NCI-H82 treated with DMSO at 0.1 percent for 48 hours (cell line): ENCODE measurements around the gene EPHX1.
"Not testable (repeated sequence)": the region's sequence is repeated elsewhere in the genome, so short reads cannot be mapped to it uniquely, and the experiment has no call there.

ENCODE experiments used
- DNase-seq: peaks from one replicate; lab custom pipeline; 2025; ENCODE audit not compliant: unreplicated experiment; lab: John Stamatoyannopoulos, UW

EPHX1 gene

DNA sequence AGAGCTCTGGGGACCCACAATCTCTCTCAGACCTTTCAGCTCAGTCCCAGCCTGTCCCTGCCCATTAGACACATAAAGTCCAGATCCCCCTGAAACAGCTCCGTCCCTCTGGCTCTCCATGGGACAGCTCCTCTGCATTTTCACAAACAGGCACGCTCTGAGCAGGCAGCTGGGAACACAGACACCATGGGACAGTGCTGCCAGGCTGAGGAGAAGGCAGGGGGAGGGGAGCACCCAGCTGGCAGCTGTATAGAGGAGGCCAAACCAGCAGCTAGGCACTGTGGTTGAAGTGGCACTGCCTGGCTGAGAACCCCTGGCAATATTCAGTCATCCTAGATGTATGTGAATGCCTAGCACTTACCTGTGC is 70.3 kb downstream of the EPHX1 start:
- no peak for DNase-seq

DNA sequence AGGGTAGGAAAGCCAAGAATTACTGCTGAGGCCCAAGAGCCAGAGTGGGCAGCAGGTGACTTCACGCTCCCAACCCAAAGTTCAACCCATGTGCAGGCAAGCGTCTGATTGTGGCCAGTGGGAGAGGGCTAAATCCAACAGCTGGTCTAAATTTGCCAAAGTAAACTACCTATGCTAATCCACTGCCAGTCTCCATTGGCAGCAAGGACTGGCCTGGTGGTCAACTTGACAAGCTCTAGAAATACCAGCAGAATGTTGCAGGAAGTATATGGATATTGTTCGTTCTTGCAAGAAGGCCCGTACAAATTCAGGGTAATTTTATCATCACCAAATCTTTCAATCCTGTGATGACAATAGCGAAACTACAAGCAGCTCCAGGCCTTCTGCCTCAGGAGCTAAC is 70.7 kb downstream of the EPHX1 start:
- DNase-seq: no peak

DNA sequence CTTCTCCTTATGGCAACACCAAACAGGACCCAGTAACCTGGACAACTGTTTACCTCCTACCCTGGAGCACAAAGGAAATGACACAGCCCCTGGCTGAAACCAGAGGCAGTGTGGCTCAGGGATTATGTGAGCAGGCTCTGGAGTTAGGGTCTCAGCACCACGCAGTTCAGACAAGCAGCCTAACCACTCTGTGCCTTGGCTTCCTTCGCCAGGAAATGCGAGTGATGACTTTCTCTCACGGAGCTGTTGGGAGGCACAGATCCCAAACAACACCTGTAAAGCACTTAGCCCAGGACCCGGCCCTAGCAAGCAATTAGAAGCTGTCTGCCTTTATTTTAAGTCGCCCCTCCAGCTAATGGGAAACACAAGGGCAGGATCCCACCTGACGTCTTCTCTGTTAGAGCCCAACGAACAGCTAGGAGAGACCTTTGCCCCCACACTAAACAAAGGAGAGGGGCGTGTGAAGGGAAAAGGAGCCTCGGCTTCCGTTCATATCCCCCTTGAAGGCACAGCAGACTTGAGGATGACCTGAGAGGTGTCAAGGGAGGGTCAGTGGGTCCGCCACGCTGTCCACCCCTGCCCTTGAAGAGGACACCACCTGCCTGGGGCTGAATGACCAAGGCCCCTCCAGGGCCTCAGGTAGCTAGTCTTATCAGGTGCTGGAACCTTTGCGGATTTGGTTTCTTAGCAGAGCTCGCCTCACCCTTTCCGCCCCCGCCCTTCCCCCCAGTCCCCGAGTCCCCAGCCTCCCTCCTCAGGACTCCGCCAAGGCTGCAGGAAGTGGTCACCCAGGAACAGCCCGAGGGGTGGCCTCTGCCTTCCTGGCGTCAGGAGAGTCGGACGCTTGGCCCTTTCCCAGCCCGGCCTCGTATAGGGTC is 71.4 kb downstream of the EPHX1 start:
- DNase-seq: no peak

DNA sequence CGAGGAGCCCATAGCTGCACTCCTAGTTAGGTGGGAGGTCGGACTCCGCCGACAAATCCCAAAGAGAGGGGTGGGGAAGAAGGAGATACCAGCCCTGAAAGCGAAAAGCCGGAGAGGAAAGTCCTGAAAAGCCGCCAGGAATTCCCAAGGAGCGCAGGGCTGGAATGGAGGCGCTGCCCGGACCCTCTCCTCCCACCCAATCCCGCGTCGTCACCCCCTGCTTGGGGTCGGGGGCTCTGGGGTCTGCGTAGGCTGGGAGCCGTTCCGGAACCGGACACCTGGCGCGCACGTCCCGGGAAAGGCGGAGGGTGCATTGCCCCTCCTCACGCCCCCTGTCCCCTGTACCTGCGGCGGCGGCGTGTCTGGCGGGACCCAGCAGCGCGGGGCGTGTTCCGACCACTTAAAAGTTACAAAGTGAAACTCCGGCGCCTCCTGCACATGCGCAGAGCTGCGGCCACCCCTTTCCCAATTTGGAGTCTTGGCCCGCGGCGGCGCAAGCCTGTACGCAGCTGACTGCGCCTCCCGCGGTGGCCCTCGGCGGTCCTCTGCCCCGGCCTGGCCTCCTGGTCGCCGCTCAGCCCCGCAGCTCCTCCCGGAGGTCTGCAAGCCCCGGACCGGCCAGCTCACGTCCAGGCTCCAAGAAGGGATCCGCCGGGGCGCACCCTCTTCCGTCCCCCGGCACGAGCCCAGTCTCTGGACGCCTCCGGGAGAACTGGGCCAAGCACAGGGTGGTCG is 72.2 kb downstream of the EPHX1 start, which contains the start of gene TMEM63A:
Gene TMEM63A, minus strand, starts transcription at position 422 of the 735 bp plus-strand sequence. CDS start 4,800 bp downstream, outside the sequence.
- DNase-seq: no peak

DNA sequence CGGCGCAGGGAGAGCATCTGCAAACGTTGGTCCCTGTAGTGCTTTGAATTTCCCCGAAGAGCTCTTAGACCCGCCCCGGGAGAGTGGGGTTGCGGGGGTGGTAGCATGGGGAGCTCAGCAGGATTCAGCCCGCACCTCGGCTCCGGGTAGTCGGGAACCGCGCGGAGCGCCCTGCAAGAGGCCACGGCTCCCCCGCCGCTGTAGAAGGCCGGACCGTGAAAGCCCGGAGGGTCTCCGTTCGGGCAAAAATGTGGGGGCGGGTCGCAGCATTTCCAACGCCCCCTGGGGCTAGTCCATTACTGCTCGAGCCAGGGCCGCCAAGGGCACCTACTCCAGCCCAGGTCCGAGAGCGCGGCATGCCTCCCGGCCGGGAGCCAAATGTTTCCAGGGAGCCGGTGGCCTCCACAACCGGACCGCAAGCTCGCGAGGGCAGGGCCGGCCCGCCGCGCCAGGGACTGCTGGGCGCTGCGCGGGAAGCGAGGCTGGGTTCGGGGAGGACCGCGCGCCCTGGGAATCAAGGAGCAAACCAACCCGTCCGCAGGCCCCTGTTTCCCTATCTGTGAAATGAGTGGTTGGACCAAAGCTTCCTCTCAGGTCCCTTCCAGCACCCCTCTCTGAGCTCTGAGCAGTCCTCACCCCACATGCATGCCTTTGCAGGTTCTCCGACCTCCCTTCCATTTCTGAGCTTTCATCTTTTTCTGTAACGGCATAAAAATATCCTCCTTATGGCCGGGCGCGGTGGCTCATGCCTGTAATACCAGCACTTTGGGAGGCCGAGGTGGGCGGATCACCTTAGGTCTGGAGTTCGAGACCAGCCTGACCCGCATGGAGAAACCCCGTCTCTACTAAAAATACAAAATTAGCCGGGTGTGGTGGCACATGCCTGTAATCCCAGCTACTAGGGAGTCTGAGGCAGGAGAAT is 73.0 kb downstream of the EPHX1 start:
- no peak for DNase-seq

DNA sequence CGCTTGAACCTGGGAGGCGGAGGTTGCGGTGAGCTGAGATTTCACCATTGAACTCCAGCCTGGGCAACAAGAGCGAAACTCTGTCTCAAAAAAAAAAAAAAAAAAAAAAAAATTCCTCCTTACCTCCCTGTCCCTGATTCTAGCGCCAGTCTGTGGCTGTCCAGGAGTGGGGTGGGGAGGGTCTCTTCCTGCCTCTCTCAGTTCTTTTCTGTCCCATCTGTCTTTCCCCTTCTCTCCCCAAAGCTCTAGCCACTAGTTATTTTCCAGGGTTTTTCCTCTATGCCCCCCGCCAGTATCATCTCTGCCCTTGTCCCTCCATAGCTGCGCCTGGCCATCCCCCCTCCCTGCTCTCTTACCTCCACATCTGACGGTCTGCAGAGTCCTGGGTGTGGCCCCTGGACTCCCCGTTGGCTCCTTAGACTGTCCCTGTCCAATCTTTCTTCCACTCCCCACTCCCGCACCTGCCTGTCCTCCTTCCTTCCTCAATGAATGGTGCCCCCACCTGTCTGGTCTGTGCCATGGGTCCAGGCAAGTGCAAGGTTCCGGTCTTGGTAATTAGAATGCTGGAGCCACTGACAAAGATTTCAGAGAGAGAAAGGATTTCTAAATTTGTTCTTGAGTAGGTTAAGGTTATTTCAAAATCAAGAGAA is 73.8 kb downstream of the EPHX1 start:
- DNase-seq: no peak

DNA sequence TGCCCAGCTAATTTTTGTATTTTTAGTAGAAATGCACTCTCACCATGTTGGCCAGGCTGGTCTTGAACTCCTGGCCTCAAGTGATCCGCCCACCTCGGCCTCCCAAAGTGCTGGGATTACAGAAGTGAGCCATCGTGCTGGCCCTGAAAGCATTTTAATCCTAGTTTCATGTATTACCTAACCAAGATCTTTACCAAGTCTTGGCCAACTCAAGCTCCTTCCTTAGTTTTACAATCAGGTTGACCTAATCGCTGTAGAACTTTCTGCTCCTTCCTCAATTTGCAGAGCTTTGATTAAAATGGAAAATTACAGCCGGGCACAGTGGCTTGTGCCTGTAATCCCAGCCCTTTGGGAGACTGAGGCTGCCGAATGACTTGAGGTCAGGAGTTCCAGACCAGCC is 75.4 kb downstream of the EPHX1 start:
- DNase-seq: no peak

DNA sequence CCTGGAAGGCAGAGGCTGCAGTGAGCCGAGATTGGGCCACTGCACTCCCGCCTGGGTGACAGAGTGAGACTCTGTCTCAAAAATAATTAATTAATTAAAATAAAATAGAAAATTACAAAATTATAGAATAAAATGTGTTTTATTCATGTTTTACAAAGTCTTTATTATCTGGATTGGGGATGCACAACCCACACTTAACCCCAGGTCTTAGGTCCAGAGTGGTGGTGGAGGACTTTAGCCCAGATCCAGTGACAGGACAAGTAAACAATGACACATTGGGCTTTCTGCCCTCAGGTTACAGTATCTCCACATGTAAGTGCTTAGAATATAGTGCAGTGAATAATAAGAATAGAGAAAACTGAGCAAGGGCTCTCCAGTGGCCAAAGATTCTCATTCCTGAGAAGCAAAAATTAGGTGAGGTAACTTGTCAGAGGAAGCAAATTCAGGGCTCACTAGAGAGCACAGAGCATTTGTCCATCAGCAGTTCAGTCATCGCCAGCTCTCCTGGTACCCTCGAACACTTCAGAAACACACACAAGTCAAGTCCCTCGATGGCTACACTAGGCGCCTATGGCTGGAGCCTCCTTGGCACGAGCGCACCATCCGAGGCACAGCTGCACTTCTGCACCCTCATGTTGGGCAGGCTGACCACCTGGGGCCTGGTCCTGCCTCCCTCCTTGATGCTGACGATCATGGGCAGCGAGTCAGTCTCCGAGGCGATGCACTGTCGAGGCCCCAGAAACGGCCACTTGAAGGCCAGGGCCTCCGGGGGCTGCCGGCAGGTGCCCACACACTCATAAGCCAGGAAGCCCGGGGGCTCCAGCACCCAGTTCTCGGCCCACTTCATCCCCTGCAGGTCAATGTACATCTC is 76.5 kb downstream of the EPHX1 start:
- no peak for DNase-seq

DNA sequence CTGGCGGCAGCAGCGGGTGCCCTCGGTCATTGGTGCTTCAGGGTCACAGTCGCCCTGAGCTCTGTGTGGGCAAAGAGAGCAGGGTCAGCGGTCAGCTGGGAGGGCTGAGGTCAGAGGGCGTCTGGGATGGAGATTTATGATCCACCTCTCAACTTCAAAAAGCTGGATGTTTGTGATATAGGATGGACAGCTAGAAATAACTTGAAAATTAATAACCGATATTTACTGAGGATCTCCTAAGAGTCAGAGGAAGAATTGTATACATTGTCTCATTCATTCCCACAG is 77.0 kb downstream of the EPHX1 start:
- no peak for DNase-seq

DNA sequence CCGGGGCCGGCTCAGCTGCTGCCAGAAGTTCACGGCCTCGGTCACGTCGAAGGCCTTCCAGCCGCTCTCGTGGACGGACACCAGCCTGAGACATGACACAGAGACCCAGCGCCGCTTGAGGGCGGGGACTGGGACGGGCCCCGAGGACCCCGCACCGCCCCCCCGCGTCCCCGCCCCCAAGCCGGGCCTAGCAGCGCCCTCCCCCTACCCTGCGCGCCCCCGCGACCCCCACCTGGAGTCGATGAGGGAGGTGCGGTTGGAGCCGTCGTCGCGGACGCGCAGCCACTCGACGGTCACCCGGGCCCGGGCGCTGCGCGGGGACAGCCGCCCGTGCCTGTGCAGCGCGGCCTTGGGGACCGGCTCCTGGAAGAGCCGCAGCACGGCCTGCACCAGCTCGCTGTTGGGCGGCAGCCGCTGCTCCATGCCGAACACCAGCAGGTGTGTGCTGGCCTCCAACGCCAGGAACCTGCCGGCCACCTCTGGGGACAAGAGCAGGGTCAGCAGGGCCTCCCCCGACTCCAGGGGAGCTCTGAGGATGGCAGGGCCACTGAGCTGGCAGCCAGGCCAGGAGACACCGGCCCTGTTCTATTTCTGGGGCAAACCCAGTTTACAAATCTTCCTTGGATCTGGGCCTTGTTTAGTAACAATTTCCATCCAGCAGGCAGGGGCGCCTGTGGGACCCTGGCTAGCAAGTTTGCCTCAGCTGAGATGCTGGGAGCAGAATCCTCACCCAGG is 77.8 kb downstream of the EPHX1 start:
- not testable (repeated sequence) for DNase-seq

DNA sequence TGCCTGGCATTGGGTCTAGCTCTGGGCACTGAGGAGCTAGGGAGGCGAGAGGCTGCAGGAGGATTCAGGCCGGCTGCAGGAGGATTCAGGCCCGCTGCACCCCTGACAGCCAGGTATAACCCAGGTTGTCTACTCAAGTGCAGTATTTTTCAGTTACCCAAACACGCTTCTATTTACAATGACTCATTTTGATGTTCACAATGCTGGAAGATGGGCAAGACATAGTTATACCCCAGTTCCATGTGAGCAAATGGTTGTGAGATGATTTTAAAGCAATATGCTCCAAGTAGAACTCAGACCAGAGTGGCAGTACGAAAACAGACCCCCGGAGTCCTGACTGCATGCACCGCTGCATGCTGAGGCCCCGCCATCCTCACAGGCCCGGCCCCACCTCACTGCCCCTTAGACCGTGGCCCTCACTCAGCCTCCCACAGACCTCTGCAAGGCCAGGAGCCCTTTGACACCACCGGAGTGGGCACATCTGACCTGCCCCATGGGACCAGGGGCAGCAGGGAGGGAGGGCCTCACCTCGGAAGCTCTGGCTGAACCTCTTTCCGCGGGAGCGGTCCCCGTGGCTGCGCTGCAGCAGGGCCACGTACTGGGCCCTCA is 78.5 kb downstream of the EPHX1 start:
- no peak for DNase-seq

DNA sequence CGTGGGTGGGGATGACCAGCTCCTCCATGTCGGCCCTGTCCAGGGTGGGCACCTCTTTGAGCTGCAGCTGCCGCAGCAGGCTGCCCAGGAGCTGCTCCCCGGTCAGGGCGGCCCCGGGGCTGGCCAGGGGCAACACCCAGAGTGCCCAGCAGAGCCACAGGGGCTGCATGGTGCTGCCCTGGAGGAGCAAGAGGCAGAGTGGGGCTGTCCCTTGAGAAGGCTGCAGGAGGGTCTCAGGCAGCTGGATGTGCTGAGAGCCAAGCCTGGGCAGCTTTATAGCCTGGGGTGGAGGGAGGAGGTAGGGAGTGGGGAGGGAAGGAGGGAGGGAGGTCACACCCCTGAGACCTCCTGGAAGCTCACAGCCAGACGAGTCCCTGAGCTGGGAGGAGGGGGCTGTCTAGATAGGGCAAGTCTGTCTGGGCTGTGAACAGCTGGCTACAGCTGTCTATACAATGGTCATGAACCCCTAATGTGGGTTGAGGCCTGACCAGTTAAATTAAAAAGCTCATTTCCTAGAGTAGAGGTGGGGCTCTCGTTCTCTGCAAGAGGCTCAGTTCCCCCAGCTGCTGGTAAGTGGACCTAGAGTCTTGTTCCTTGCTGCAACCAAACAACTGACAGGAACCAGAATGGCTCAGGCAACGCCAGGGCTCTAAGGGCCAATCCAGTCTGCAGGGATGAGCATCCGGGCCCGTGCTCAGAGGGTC is 79.1 kb downstream of the EPHX1 start, which contains the start of gene LEFTY1:
Gene LEFTY1, minus strand, starts transcription at position 249 of the 704 bp plus-strand sequence. Its CDS starts 80 bp downstream, at position 169.
- DNase-seq: no peak

DNA sequence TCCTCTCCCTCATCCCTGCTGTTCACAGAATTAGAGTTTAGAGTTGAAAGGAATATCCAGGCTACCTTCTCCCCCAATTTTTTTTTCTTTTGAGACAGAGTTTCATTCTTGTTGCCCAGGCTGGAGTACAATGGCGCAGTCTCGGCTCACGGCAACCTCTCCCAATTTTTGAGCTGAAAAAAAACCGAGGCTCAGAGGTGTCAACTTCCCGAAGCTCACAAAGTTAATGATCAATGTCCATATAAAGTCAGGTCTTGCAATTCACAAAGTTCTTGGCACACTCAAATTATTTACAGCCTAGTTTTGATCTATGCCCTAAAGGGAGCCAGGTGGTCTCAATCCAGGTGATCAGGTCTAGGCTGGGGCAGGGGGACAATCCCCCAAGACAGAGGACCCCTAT is 79.8 kb downstream of the EPHX1 start:
- DNase-seq: no peak

DNA sequence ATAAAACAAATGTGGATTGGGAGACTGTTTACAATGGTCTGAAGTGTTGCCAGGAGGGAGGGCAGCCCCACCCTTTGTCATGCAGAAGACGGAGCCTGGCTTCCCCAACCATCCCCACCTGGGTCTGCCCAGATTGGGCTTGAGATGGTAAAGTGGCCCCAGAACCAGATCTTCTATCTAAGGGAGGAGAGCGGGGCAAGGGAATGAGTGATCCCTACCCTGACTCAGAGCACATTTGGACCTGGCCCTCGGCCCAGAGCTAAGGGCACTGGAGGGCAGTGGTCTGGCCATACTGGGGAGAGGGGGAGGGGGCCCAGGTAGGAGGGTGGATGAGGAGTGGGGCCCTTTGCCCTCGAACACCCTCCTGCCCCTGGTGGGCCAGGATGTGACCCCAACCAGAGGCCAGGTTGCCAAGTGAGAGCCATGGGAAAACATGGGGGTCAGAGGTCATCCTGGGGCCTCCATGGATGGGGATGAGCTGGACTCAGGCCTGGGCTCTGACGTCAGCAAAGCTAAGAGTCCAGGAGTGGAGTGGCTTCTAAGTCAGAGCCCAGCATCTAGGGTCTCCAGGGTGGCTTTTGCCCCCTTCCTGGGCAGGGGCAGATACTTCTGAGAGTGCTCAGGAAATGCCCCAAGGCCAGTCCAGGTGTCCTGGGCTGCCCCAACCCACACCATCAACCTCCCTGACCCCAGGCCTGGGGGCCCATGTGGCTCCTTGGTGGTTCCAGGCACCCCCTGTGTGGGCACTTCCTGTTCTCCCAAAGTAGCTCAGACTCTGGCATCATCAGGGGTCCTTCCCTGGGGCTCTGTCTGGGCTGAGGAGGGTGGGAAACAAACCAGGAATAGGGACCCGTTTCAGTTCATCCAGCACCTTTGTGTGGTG is 80.7 kb downstream of the EPHX1 start:
- DNase-seq: no peak

DNA sequence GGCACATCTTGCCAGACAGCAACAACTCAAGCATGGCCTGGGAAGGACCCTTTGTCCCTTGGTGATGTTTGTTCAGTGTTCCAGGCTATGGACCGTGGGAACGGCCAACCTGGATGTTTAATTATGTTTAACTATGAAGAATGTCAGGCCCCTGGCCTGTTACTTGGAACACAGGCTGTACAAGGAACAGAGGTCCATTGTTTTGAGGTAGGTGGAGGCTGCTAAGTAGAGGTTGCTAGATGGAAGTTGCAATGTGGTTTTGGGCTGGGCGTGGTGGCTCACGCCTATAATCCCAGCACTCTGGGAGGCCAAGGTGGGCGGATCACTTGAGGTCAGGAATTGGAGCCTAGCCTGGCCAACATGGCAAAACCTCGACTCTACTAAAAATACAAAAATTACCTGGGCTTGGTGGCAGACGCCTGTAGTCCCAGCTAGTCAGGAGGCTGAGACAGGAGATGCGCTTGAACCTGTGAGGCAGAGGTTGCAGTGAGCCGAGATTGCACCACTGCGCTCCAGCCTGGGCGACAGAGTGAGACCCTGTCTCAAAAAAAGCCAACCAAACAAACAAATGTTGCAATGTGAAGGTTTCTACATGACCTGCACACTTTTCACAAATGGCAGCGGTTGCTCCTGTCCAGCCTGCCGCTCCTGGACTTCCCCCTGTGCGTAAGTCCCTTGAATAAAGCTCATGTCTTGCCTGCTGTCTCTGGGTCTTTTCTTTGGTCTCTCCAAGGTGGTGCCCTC is 81.5 kb downstream of the EPHX1 start:
- no peak for DNase-seq

DNA sequence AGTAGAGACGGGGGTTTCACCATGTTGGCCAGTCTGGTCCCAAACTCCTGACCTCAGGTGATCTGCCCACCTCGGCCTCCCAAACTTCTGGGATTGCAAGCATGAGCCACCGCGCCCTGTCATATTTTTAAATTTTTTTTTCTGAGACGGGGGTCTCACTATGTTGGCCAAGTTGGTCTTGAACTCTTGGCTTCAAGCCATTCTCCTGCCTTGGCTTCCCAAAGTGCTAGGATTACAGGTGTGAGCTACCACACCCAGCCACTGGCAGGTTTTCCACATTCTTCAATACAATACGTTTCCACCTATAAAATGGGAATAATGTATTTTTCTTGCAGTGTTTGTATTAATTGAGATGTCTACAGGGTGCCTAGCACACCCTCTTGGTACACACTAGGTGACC is 82.4 kb downstream of the EPHX1 start:
- DNase-seq: no peak
